Common myeloid progenitor, CD34-positive (primary cell): ENCODE data around the gene PAPOLA.

Source experiments
- CTCF ChIA-PET: fragments of 350-600 bp; sonication (Branson Sonifier 250); formaldehyde crosslinking; loops from one replicate; lab custom pipeline; 2021; ENCODE audit warnings: antibody characterized with exemption; lab: Charles Lee
- POLR2A ChIA-PET: fragments of 350-600 bp; sonication (Branson Sonifier 250); formaldehyde crosslinking; loops from one replicate; lab custom pipeline; 2021; ENCODE audit warnings: antibody characterized with exemption; lab: Charles Lee
- DNase-seq, 3 donors: peaks; one replicate each; pipeline versions ENCODE4 v3.0.0 to v3.0.0-alpha.2; 2013
- H3K27ac ChIP-seq, 2 experiments: 1 replicate in 1 of 2; 2 replicates in 1 of 2; pipeline ENCODE4 v1.7.0; 2013; ENCODE audit warnings: inconsistent platforms in 2 of 2, low read length in 2 of 2, mild to moderate bottlenecking in 2 of 2, low read depth in 1 of 2, moderate library complexity in 1 of 2; ENCODE audit not compliant: severe bottlenecking in 2 of 2, insufficient read depth in 1 of 2, poor library complexity in 1 of 2
- H3K27me3 ChIP-seq, 5 experiments: replicated peaks in 2 of 5; 1 replicate in 3 of 5; 2 replicates in 2 of 5; pipeline versions ENCODE4 v1.6.1 to v1.7.0; 2013; ENCODE audit warnings: low read length in 4 of 5, mild to moderate bottlenecking in 2 of 5, moderate library complexity in 2 of 5, inconsistent platforms in 1 of 5; ENCODE audit not compliant: insufficient read depth in 5 of 5, control insufficient read depth in 4 of 5
- H3K36me3 ChIP-seq, 4 experiments: 1 replicate in 2 of 4; 2 replicates in 2 of 4; pipeline versions ENCODE4 v1.6.1 to v1.7.0; 2013; ENCODE audit warnings: low read length in 3 of 4, control low read depth in 1 of 4, mild to moderate bottlenecking in 1 of 4; ENCODE audit not compliant: control insufficient read depth in 4 of 4, insufficient read depth in 4 of 4
- H3K4me1 ChIP-seq, 4 experiments: 1 replicate in 3 of 4; 2 replicates in 1 of 4; pipeline versions ENCODE4 v1.6.1 to v1.7.1; 2013; ENCODE audit warnings: low read length in 3 of 4, mild to moderate bottlenecking in 3 of 4, control low read depth in 1 of 4, inconsistent platforms in 1 of 4, moderate library complexity in 1 of 4; ENCODE audit not compliant: control insufficient read depth in 4 of 4, insufficient read depth in 4 of 4; ENCODE audit errors: control extremely low read depth in 1 of 4
- H3K4me3 ChIP-seq, 7 experiments: 1 replicate in 4 of 7; 2 replicates in 3 of 7; pipeline versions ENCODE4 v1.5.1 to v1.7.0; 2013; ENCODE audit warnings: mild to moderate bottlenecking in 7 of 7, low read length in 6 of 7, moderate library complexity in 6 of 7, inconsistent platforms in 2 of 7, low read depth in 2 of 7, control low read depth in 1 of 7; ENCODE audit not compliant: insufficient read depth in 4 of 7, control insufficient read depth in 1 of 7; ENCODE audit errors: extremely low read depth in 1 of 7
- H3K9me3 ChIP-seq, 5 experiments: 1 replicate in 4 of 5; 2 replicates in 1 of 5; pipeline versions ENCODE4 v1.6.1 to v1.7.1; 2013; ENCODE audit warnings: low read length in 4 of 5, mild to moderate bottlenecking in 2 of 5, inconsistent platforms in 1 of 5, low read depth in 1 of 5, moderate library complexity in 1 of 5; ENCODE audit not compliant: control insufficient read depth in 4 of 5, insufficient read depth in 2 of 5; ENCODE audit errors: control extremely low read depth in 1 of 5
- WGBS: methylation state at CpG from one replicate; pipeline ENCODE4 v1.1.5; 2013; ENCODE audit not compliant: insufficient coverage; 5-methylcytosine and 5-hydroxymethylcytosine counted together

Gene PAPOLA

DNA sequence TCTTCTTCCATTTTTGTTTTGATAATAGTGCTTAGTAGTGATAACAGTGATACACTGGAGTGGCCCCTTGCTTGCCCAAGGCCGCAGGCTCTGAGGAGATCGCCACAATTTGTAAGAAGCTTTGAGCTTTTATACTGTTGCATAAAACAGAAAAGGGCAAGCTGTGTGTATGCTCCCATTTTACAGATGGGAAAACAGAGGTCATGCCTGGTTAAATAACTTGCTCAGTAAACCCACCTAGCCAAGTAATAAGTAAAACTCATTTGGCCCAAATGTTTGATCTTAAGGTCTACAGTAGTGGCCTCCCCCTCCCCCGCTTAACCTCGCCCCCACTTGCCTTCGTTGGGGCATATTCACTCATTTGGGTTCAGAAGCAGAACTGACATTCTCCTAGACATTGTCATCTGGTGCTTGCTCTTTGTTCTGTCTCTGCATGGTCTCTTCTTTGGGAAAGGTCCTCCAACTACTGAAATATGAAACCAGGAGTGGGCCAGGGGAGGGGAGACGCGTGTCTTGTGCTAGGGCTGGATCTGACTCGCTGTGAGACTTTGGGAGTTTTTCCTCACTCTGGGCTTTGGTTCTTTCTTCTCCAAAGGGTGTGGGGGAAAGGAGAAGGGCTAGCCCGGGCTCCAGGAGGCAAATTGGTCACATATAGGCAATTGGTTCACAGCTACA, 88.1 kb downstream of the PAPOLA start:
- H3K36me3 ChIP-seq, result no peaks in the 10 kb centered on the region
- WGBS, result 88% methylated on average over 9 of the region's 9 CpGs
- ChIA-PET CTCF (interaction anchor here (0.9 to 1.1 kb wide), 3 partner anchors 14 to 149 kb away, joined by 3 to 5 read pairs (median 4); no protein-coding TSS in a partner anchor), POLR2A (no interaction called here)
- H3K27ac ChIP-seq, result no peak overlapping the region
- H3K4me1 ChIP-seq, result peaks cover 0 to 12% (median 9%) of the 10 kb centered on the region in 4 experiments
- no peak for DNase-seq
- no peak overlapping the region for H3K4me3 ChIP-seq
- H3K9me3 ChIP-seq, result no peaks in the 10 kb centered on the region
- peaks cover 3 to 70% (median 40%) of the 10 kb centered on the region in 5 experiments for H3K27me3 ChIP-seq

DNA sequence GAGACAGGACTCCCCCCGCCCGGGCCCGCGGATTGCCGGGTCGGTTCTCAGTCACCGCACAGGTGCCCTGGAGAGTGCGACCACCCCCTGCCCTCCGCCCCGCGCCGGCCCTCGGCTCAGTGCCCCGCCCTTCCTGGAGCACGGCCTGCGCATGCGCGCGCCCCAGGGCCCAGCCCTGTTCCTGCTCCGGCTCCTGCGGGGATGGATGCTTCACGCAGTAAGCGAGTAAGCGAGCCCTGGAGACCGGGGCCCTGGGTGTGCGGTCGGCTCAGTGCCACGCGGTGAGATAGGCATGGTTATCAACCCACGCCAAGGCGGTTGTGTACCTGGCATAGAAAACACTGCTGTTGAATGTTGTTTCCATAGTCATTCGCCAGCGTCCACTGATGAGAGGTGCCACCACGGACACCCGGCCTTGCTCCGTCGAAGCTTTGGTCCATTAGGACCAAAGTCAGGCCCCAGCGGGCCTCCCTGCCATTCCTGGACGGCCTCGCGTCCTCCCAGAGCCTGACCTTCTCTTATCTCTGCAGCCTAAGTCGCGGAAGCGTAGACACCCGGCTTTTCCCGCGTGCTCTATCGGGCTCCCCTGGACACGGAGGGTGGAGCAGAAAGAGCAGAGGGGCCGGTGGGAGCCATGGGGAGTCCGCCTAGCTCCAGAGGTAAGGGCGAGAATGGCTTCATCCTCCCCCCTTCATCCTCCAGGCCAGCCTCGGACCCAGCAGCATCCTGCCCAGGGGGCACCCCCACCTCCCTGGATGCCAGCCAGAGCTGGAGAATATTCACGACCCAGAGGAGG, 90.6 kb downstream of the PAPOLA start:
- Histone ChIP-seq H3K27ac (no peak overlapping the region), H3K4me3 (peak overlapping the region; percentile 2 to 72 (median 52)), H3K4me1 (peaks cover 0 to 12% (median 9%) of the 10 kb centered on the region in 4 experiments), H3K36me3 (no peaks in the 10 kb centered on the region), H3K27me3 (peaks cover 2 to 49% (median 33%) of the 10 kb centered on the region in 5 experiments), H3K9me3 (no peaks in the 10 kb centered on the region)
- 4% methylated on average over 40 of the region's 54 CpGs for WGBS
- POLR2A ChIA-PET, result no interaction called here
- peak; percentile 43 to 47 (median 43) for DNase-seq
- CTCF ChIA-PET, result interaction anchor here (1.9 kb wide), 1 partner anchor 21 kb away, joined by 4 read pairs; no protein-coding TSS in a partner anchor

DNA sequence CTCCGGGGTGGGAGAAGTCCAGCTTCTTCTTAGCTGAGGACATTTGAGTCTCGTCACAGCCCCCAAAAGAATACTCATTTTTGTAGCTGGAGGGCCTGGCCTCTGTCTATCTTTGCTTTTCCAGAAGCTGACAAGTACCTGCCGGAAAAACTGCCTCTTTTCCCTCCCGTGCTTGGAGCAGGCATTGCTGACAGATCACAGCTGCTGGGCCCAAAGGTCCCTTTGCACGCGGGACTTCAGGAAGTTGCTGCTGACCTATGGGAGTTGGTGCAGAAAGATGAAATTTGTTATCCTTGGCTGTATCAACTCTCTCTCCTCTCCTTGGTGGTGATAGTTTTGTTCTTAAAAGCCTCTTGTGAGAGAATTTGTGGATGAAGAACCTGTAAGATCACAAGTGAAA, 92.8 kb downstream of the PAPOLA start:
- DNase-seq, result no peak
- POLR2A ChIA-PET, result no interaction called here
- Histone ChIP-seq H3K4me1 (peaks cover 0 to 11% (median 8%) of the 10 kb centered on the region in 4 experiments), H3K9me3 (no peaks in the 10 kb centered on the region), H3K4me3 (no peak overlapping the region), H3K27ac (no peak overlapping the region), H3K36me3 (no peaks in the 10 kb centered on the region), H3K27me3 (peaks cover under 1 to 33% (median 21%) of the 10 kb centered on the region in 5 experiments)
- 97% methylated on average over 3 of the region's 6 CpGs for WGBS
- CTCF ChIA-PET, result no interaction called here

DNA sequence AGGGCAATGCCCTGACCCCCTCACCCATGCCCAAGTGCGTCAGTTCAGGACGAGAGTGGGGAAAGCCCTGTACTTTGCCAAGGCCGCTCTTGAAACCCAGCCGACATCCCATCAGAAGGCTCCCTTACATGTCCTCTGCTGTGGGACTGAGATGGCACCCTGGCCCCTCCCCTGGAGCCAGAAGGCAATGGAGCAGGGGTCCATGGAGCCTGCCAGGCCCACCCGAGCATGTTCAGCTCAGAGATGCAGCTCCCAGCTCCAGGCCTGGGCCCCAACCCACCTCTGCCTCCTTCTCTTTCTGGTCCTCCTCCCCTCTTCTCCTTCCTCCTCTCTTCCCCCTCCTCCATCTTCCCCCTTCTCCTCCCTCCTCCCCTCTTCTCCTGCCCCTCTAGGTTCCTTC, 95.5 kb downstream of the PAPOLA start:
- Histone ChIP-seq H3K9me3 (peaks cover 0 to 4% (median 0%) of the 10 kb centered on the region in 5 experiments), H3K4me1 (peaks cover 0 to 5% (median 4%) of the 10 kb centered on the region in 4 experiments), H3K36me3 (no peaks in the 10 kb centered on the region), H3K27ac (no peak overlapping the region), H3K4me3 (no peak overlapping the region), H3K27me3 (peaks cover 0 to 13% (median 9%) of the 10 kb centered on the region in 5 experiments)
- CTCF ChIA-PET, result no interaction called here
- POLR2A ChIA-PET, result no interaction called here
- no peak for DNase-seq
- WGBS, result 96% methylated on average over 5 of the region's 5 CpGs

DNA sequence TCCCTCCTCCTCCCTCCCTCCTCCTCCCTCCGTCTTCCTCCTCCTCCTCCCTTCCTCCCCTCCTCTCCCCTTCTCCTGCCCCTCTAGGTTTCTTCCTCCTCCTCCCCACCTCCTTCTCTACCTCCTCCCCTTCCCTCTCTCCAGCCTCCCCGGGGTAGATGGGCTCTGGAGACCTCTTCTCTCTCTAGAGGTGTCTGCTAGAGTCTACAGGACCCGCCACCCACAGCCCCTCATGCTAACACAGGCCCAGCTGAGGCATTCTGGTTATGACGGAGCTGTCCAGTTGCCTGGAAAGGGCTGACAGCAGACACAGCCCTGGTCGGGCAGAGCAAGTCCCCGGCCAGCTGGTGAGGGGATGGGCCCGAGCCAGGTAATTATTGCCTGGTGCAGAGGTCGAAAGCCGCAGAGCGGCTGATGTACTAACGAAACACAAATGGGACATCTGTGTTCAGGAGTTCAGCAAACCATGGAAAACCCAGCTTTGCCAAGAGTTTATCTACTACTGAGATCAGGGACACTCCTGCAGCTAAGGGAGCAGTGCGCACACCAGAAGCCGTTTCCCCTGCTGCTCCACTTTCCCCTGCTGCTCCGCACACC, 96.2 kb downstream of the PAPOLA start:
- CTCF ChIA-PET, result no interaction called here
- DNase-seq, result no peak
- H3K36me3 ChIP-seq, result no peaks in the 10 kb centered on the region
- H3K4me1 ChIP-seq, result peaks cover 0 to 2% (median 0%) of the 10 kb centered on the region in 4 experiments
- 97% methylated on average over 9 of the region's 14 CpGs for WGBS
- no peak overlapping the region for H3K4me3 ChIP-seq
- no peak overlapping the region for H3K27ac ChIP-seq
- POLR2A ChIA-PET, result no interaction called here
- peaks cover 0 to 6% (median 2%) of the 10 kb centered on the region in 5 experiments for H3K27me3 ChIP-seq
- H3K9me3 ChIP-seq, result peaks cover 0 to 4% (median 0%) of the 10 kb centered on the region in 5 experiments

DNA sequence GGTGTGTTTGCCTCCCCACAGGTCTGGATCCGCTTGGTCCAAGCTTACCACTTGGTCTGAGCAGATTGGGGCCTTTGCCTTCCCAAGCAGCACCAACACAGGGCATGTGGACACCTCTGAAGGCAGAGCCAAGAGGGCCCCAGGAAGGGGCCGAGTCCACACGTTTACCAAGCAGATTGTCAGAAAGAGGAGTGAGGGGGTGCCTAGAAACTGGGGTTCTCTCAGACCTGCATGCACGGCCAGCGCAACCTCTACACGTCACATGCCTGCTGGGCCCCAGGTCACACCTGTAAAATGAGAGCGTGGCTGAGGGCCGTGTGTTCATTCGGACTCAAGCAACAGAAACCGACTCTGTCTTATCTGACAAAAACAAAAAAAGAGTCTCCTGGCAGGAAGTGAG, 96.9 kb downstream of the PAPOLA start:
- peaks cover 0 to 2% (median 0%) of the 10 kb centered on the region in 4 experiments for H3K4me1 ChIP-seq
- no peak overlapping the region for H3K4me3 ChIP-seq
- peaks cover 0 to 3% (median 0%) of the 10 kb centered on the region in 5 experiments for H3K27me3 ChIP-seq
- no peaks in the 10 kb centered on the region for H3K36me3 ChIP-seq
- 94% methylated on average over 4 of the region's 10 CpGs for WGBS
- no peak overlapping the region for H3K27ac ChIP-seq
- CTCF ChIA-PET, result interaction anchor here (1.1 to 1.2 kb wide), 2 partner anchors 35 to 70 kb away, joined by 3 read pairs; no protein-coding TSS in a partner anchor
- peaks cover 0 to 4% (median 0%) of the 10 kb centered on the region in 5 experiments for H3K9me3 ChIP-seq
- POLR2A ChIA-PET, result no interaction called here
- no peak for DNase-seq
